BJ (cell line): ENCODE data around the gene BUD31. TPM values are rescaled to one million over a fixed set of nuclear protein-coding genes. Genes with fewer than 3 reads are reported as not detected.

Source experiments
- CTCF ChIA-PET: fragments of 350-600 bp; formaldehyde crosslinking; extraction: SDS; loops from one replicate; lab custom pipeline; 2021; ENCODE audit warnings: antibody characterized with exemption, inconsistent platforms; lab: Yijun Ruan, JAX
- POLR2A ChIA-PET: fragments of 300-600 bp; sonication (Branson Sonifier 250); formaldehyde crosslinking; extraction: SDS; loops from one replicate; lab custom pipeline; 2021; ENCODE audit warnings: antibody characterized with exemption; lab: Charles Lee
- DNase-seq: peaks from one replicate; pipeline ENCODE4 v3.0.0-alpha.2; 2011; ENCODE audit warnings: low read depth
- H3K27me3 ChIP-seq: 2 replicates; pipeline ENCODE4 v1.6.0; 2011; ENCODE audit warnings: low read length; ENCODE audit not compliant: control insufficient read depth, insufficient read depth
- H3K36me3 ChIP-seq: 2 replicates; pipeline ENCODE4 v1.5.1; 2011; ENCODE audit warnings: low read length; ENCODE audit not compliant: control insufficient read depth, insufficient read depth
- H3K4me3 ChIP-seq: 2 replicates; pipeline ENCODE4 v1.5.1; 2011; ENCODE audit warnings: low read depth, mild to moderate bottlenecking, control low read depth, low read length
- polyA plus RNA-seq: library from polyadenylated mRNA; depleted of rRNA; stranded (reverse); fragments of >200 nt; gene quantifications from 2 replicates; pipeline ENCODE4 v1.2.3, GENCODE V29; 2011
- TF ChIP-seq, protein P1 (sequence below): IDR thresholded peaks from 2 replicates; pipeline ENCODE4 v1.5.1; 2011; ENCODE audit warnings: low read depth, mild to moderate bottlenecking, control low read depth, inconsistent platforms, low read length, moderate library complexity; ENCODE audit not compliant: insufficient read depth

The BUD31 gene
- polyA plus RNA-seq, 1 experiment, result 85.2 TPM

- H3K27me3 ChIP-seq, result no peaks in the 10 kb centered on the region
- ChIA-PET POLR2A (interaction anchor here (0.6 kb wide), 1 partner anchor 11 kb away, joined by 3 read pairs; no protein-coding TSS in a partner anchor), CTCF (interaction anchor here (0.6 to 0.7 kb wide), 2 partner anchors 23 to 34 kb away, joined by 3 read pairs; no protein-coding TSS in a partner anchor)
- 0 out of 2 replicates have a peak, but pooled peaks cover 1% of the 10 kb centered on the region for H3K36me3 ChIP-seq
- TF ChIP-seq, protein P1, sequence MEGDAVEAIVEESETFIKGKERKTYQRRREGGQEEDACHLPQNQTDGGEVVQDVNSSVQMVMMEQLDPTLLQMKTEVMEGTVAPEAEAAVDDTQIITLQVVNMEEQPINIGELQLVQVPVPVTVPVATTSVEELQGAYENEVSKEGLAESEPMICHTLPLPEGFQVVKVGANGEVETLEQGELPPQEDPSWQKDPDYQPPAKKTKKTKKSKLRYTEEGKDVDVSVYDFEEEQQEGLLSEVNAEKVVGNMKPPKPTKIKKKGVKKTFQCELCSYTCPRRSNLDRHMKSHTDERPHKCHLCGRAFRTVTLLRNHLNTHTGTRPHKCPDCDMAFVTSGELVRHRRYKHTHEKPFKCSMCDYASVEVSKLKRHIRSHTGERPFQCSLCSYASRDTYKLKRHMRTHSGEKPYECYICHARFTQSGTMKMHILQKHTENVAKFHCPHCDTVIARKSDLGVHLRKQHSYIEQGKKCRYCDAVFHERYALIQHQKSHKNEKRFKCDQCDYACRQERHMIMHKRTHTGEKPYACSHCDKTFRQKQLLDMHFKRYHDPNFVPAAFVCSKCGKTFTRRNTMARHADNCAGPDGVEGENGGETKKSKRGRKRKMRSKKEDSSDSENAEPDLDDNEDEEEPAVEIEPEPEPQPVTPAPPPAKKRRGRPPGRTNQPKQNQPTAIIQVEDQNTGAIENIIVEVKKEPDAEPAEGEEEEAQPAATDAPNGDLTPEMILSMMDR, result no peak
- no peak for DNase-seq
- H3K4me3 ChIP-seq, result no peak overlapping the region
These were observed 36.3 kb upstream of the BUD31 start for GRCh38 chr7:99372275-99373090.

GRCh38 chr7:99373091-99374066, 35.4 kb upstream of the BUD31 start:
- H3K4me3 ChIP-seq, result peak overlapping the region; percentile 94
- CTCF ChIA-PET, result interaction anchor here (0.7 to 1.2 kb wide), 2 partner anchors 8 to 23 kb away, joined by 3 to 5 read pairs; no protein-coding TSS in a partner anchor
- POLR2A ChIA-PET, result interaction anchor here (0.6 kb wide), 1 partner anchor 12 kb away, joined by 3 read pairs; no protein-coding TSS in a partner anchor
- H3K27me3 ChIP-seq, result no peaks in the 10 kb centered on the region
- TF ChIP-seq, protein P1, result no peak
- DNase-seq, result no peak
- H3K36me3 ChIP-seq, result peaks cover 3% of the 10 kb centered on the region; the same call in 1 of the 2 replicates

GRCh38 chr7:99374111-99375064, 34.4 kb upstream of the BUD31 start, which contains the start of gene ARPC1B:
Gene ARPC1B (plus strand): TSS chr7:99374730. CDS start chr7:99385715, 10,985 bp downstream.
- POLR2A ChIA-PET, result no interaction called here
- Histone ChIP-seq H3K4me3 (peak within 1 kb of the TSS; percentile 94), H3K27me3 (no peaks in the 10 kb centered on the region), H3K36me3 (peaks cover 3% of the 10 kb centered on the region; the same call in 1 of the 2 replicates)
- TF ChIP-seq, protein P1, result no peak
- no peak for DNase-seq
- CTCF ChIA-PET, result interaction anchor here (1.2 kb wide), 1 partner anchor 9 kb away, joined by 5 read pairs; no protein-coding TSS in a partner anchor

DNA sequence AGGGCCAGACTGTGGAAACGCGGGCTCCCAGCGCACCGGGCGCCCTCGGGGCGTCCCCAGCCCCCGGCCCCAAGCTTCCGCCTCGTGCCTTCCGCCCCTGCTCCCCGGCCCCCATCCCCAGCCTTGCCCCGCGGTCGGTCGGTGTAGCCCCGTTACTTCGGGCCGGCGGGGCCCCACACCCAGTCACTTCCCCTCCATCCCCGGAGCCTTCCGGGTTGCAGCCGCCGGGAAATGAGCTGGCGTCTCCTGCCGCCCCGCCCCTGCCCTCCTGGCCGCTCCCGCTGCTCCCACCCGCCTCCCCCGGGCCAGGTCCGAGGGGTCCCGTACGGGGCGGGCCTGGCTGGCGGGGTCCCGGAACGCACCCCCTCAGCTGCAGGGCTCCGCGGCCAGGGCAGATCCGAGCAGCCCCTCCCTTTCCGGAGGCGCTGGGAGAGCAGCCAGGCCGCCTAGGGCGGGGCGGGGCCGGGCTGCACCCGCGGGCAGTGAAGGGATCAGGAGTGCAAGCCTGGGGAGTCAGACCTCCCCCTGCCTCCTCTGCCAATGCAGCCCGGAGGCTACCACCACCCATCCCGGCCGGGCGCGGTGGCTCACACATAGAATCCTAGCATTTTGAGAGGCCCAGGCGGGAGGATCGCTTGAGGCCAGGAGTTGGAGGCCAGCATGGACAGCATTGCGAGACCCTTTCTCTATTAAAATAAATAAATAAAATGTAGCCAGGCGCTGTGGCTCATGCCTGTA, 33.5 kb upstream of the BUD31 start:
- TF ChIP-seq, protein P1, result no peak
- DNase-seq, result no peak
- peak overlapping the region; percentile 94 for H3K4me3 ChIP-seq
- H3K27me3 ChIP-seq, result no peaks in the 10 kb centered on the region
- peaks cover 3% of the 10 kb centered on the region; the same call in 1 of the 2 replicates for H3K36me3 ChIP-seq
- CTCF ChIA-PET, result no interaction called here
- POLR2A ChIA-PET, result interaction anchor here (0.7 kb wide), 1 partner anchor 293 kb away, joined by 12 read pairs; no protein-coding TSS in a partner anchor
